Astrocyte (in vitro differentiated cells and primary cell): ENCODE data around the gene PIK3C3. TPM values are rescaled to one million over a fixed set of nuclear protein-coding genes. Genes with fewer than 3 reads are reported as not detected.

Experiments
- DNase-seq: peaks from one replicate; pipeline ENCODE4 v3.0.0-alpha.2; 2010; ENCODE audit warnings: low read depth
- FAIRE-seq: peaks from 2 replicates; lab custom pipeline; 2011; peaks lifted over from hg19 to GRCh38; lab: Jason Lieb, UNC
- H2AFZ ChIP-seq: 2 replicates; pipeline ENCODE4 v1.6.0; 2012; ENCODE audit warnings: low read depth, low read length, inconsistent platforms
- H3K27ac ChIP-seq: 2 replicates; pipeline ENCODE4 v1.5.1; 2011; ENCODE audit warnings: low read depth, low read length, inconsistent platforms
- H3K27me3 ChIP-seq: 2 replicates; pipeline ENCODE4 v1.6.0; 2011; ENCODE audit warnings: low read length, inconsistent platforms; ENCODE audit not compliant: insufficient read depth
- H3K36me3 ChIP-seq: 2 replicates; pipeline ENCODE4 v1.5.1; 2011; ENCODE audit warnings: low read length, inconsistent platforms; ENCODE audit not compliant: insufficient read depth
- H3K4me1 ChIP-seq: 2 replicates; pipeline ENCODE4 v1.5.1; 2011; ENCODE audit warnings: low read length, inconsistent platforms; ENCODE audit not compliant: insufficient read depth
- H3K4me2 ChIP-seq: 2 replicates; pipeline ENCODE4 v1.6.0; 2012; ENCODE audit warnings: low read length, inconsistent platforms
- H3K4me3 ChIP-seq: 2 replicates; pipeline ENCODE4 v1.5.1; 2011; ENCODE audit warnings: low read depth, mild to moderate bottlenecking, low read length, inconsistent platforms; ENCODE audit not compliant: insufficient read depth
- H3K79me2 ChIP-seq: 2 replicates; pipeline ENCODE4 v1.6.0; 2012; ENCODE audit warnings: mild to moderate bottlenecking, low read length, inconsistent platforms; ENCODE audit not compliant: insufficient read depth
- H3K9ac ChIP-seq: 2 replicates; pipeline ENCODE4 v1.6.0; 2012; ENCODE audit warnings: mild to moderate bottlenecking, low read length, inconsistent platforms
- H3K9me3 ChIP-seq: 2 replicates; pipeline ENCODE4 v1.5.1; 2012; ENCODE audit warnings: low read depth, mild to moderate bottlenecking, low read length, inconsistent platforms; ENCODE audit not compliant: insufficient read depth
- H4K20me1 ChIP-seq: 2 replicates; pipeline ENCODE4 v1.6.0; 2012; ENCODE audit warnings: low read length, inconsistent platforms; ENCODE audit not compliant: insufficient read depth
- H3K27ac Mint-ChIP-seq: one replicate; pipeline ENCODE4 v1.8.0; 2021; ENCODE audit warnings: mild to moderate bottlenecking, mixed read lengths; ENCODE audit not compliant: unreplicated experiment
- H3K27me3 Mint-ChIP-seq: one replicate; pipeline ENCODE4 v1.8.0; 2021; ENCODE audit warnings: low read depth, mixed read lengths; ENCODE audit not compliant: unreplicated experiment
- H3K36me3 Mint-ChIP-seq: one replicate; pipeline ENCODE4 v1.8.0; 2021; ENCODE audit warnings: low read depth, mixed read lengths; ENCODE audit not compliant: unreplicated experiment
- H3K4me1 Mint-ChIP-seq: one replicate; pipeline ENCODE4 v1.8.0; 2021; ENCODE audit warnings: low read depth, mixed read lengths; ENCODE audit not compliant: unreplicated experiment
- H3K4me3 Mint-ChIP-seq: one replicate; pipeline ENCODE4 v1.8.0; 2021; ENCODE audit warnings: mild to moderate bottlenecking, moderate library complexity, mixed read lengths; ENCODE audit not compliant: unreplicated experiment
- H3K9me3 Mint-ChIP-seq: one replicate; pipeline ENCODE4 v1.8.0; 2021; ENCODE audit warnings: mild to moderate bottlenecking, mixed read lengths; ENCODE audit not compliant: unreplicated experiment
- CTCF ChIP-seq: IDR thresholded peaks from 2 replicates; pipeline ENCODE4 v1.5.1; 2011; ENCODE audit warnings: low read depth, mild to moderate bottlenecking, inconsistent platforms, low read length, moderate library complexity; ENCODE audit not compliant: insufficient read depth
- EZH2 ChIP-seq: IDR thresholded peaks from 2 replicates; pipeline ENCODE4 v1.6.1; 2012; ENCODE audit warnings: mild to moderate bottlenecking, low read length, inconsistent platforms; ENCODE audit not compliant: insufficient read depth
- total RNA-seq: library from RNA; stranded (reverse); gene quantifications from 2 replicates; pipeline ENCODE4 v1.2.1, GENCODE V29; 2021

Gene PIK3C3
- total RNA-seq, 1 donor from 2014 or later: 106 TPM

GRCh38 chr18:41999751-42000150 lies 44.7 kb downstream of the PIK3C3 start:
- Mint-ChIP-seq H3K36me3 (peaks cover 19% of the 10 kb centered on the region), H3K9me3 (no peaks in the 10 kb centered on the region), H3K27me3 (no peaks in the 10 kb centered on the region), H3K27ac (no peak overlapping the region), H3K4me3 (no peak overlapping the region), H3K4me1 (peaks cover 5% of the 10 kb centered on the region)
- Histone ChIP-seq H3K4me2 (no peak overlapping the region), H3K9me3 (no peaks in the 10 kb centered on the region), H3K79me2 (no peaks in the 10 kb centered on the region), H3K27me3 (no peaks in the 10 kb centered on the region), H3K36me3 (peaks cover 28% of the 10 kb centered on the region), H2AFZ (no peak overlapping the region), H3K4me3 (no peak overlapping the region), H3K9ac (no peak overlapping the region), H3K4me1 (peaks cover 3% of the 10 kb centered on the region), H4K20me1 (no peaks in the 10 kb centered on the region), H3K27ac (no peak overlapping the region)
- TF ChIP-seq CTCF (no peak), EZH2 (no peak)
- DNase-seq (no peak), FAIRE-seq (no peak)

GRCh38 chr18:42001801-42002200 lies 46.8 kb downstream of the PIK3C3 start:
- FAIRE-seq: no peak
- Histone ChIP-seq H3K4me2 (no peak overlapping the region), H3K27ac (no peak overlapping the region), H4K20me1 (no peaks in the 10 kb centered on the region), H3K9ac (no peak overlapping the region), H3K79me2 (no peaks in the 10 kb centered on the region), H2AFZ (no peak overlapping the region), H3K4me1 (peaks cover 3% of the 10 kb centered on the region), H3K36me3 (peaks cover 30% of the 10 kb centered on the region), H3K9me3 (no peaks in the 10 kb centered on the region), H3K4me3 (no peak overlapping the region), H3K27me3 (no peaks in the 10 kb centered on the region)
- TF ChIP-seq EZH2 (no peak), CTCF (no peak)
- Mint-ChIP-seq H3K4me3 (no peak overlapping the region), H3K4me1 (peaks cover 5% of the 10 kb centered on the region), H3K27ac (no peak overlapping the region), H3K27me3 (no peaks in the 10 kb centered on the region), H3K36me3 (peaks cover 18% of the 10 kb centered on the region), H3K9me3 (no peaks in the 10 kb centered on the region)
- DNase-seq: no peak

GRCh38 chr18:42004653-42005052 lies 49.6 kb downstream of the PIK3C3 start:
- Histone ChIP-seq H3K27ac (no peak overlapping the region), H3K36me3 (peaks cover 19% of the 10 kb centered on the region), H4K20me1 (no peaks in the 10 kb centered on the region), H3K79me2 (no peaks in the 10 kb centered on the region), H3K4me2 (no peak overlapping the region), H3K4me3 (no peak overlapping the region), H3K9me3 (no peaks in the 10 kb centered on the region), H3K27me3 (no peaks in the 10 kb centered on the region), H2AFZ (no peak overlapping the region), H3K4me1 (no peaks in the 10 kb centered on the region), H3K9ac (no peak overlapping the region)
- no peak overlapping the region for H3K27ac Mint-ChIP-seq
- H3K4me1 Mint-ChIP-seq: no peaks in the 10 kb centered on the region
- H3K36me3 Mint-ChIP-seq: peaks cover 19% of the 10 kb centered on the region
- no peak for FAIRE-seq
- TF ChIP-seq EZH2 (no peak), CTCF (no peak)
- H3K27me3 Mint-ChIP-seq: no peaks in the 10 kb centered on the region
- H3K4me3 Mint-ChIP-seq: no peak overlapping the region
- DNase-seq: no peak
- H3K9me3 Mint-ChIP-seq: no peaks in the 10 kb centered on the region
